Measurements from ENCODE around the gene RNF5. TPM values are rescaled to one million over a fixed set of nuclear protein-coding genes. Genes with fewer than 3 reads are reported as not detected.
A peak's percentile ranks its signal among the peaks of the same experiment; 100 is the strongest.

The RNF5 gene
- total and polyA plus RNA-seq, 10 of the 15 experiments (the other 5 are each of a cell fraction or from before 2014, with no cell fraction given): 31.4 to 114 (median 62.8) TPM

DNA sequence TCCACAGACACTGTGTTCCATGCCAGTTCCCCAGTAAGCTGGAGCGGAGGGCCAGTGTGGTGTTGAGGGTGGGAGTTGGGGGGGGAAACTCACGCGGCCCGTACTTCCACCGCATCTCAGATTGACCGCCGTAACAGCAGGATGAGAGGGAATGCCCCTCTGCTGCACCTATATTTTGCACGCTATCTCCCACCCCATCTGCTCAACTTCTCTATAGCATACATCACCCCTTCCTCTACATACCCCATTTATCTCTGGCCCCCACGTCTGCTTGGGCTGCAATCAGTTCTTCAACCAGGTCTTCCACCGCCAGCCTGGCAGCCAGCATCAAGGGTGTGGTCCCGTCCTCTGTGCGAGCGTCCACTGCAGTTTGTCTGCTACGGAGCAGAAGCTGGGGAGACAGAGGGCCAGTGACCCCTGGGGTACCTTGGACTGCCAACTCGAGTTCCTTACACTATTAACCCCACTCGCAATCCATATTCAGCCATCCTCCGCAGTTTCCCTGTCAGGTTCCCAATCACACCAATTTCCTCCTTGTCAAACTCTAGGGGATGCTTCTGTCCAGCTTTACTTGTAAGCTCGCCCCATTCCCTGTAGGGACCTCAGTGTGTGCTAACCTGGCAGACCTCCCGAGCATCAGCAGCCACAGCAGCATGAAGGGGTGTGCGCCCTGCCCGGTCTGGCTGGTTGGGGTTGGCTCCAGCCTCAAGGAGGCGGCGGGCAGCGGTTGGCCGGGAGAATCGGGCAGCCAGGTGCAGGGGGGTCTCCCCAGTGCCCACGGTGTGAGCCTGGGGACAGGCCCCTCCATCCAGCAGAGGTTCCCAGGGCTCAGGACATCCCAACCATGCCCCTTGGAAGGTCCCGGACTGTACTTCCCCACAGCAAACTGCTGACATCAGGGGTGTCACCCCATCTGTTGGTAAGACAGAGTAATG lies 18.7 kb downstream of the RNF5 start:
- H3K79me2 ChIP-seq (ENCODE audit: control insufficient read depth, insufficient read depth, low read length): peaks cover 16% of the 10 kb centered on the region
- FAIRE-seq (no peak), ATAC-seq (no peak), DNase-seq (ENCODE audit: low read depth, low spot score) (no peak)
- peaks cover 26% of the 10 kb centered on the region for H3K4me1 ChIP-seq (ENCODE audit: control insufficient read depth, insufficient read depth, low read length)
- H3K9me3 ChIP-seq (replicated peaks; ENCODE audit: control insufficient read depth, insufficient read depth, low read length): no peaks in the 10 kb centered on the region
- no TSS peak for BruUV-seq (replicated peaks)
- peak overlapping the region; percentile 79 for H3K4me2 ChIP-seq (ENCODE audit: control insufficient read depth, insufficient read depth)
- H3K9ac ChIP-seq (ENCODE audit: control insufficient read depth, insufficient read depth, low read length): peak overlapping the region; percentile 100
- TF ChIP-seq, protein P1, sequence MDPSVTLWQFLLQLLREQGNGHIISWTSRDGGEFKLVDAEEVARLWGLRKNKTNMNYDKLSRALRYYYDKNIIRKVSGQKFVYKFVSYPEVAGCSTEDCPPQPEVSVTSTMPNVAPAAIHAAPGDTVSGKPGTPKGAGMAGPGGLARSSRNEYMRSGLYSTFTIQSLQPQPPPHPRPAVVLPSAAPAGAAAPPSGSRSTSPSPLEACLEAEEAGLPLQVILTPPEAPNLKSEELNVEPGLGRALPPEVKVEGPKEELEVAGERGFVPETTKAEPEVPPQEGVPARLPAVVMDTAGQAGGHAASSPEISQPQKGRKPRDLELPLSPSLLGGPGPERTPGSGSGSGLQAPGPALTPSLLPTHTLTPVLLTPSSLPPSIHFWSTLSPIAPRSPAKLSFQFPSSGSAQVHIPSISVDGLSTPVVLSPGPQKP (IDR thresholded peaks at IDR 0.05; ENCODE audit: low read depth, low read length): no peak
- peak in 1 of 3 experiments; percentile 27; a peak in 1 of 6 replicates for TF ChIP-seq CTCF (IDR thresholded peaks at IDR 0.05 in 2 of 3, conservative IDR thresholded peaks at IDR 0.05 in 1 of 3; ENCODE audit: control insufficient read depth in 2 of 3, extremely low read depth in 1 of 3, insufficient read depth in 1 of 3, low read depth in 3 of 3, low read length in 3 of 3)
- peak; percentile 0; the same call in 1 of the 2 replicates for TF ChIP-seq ATF7 (IDR thresholded peaks at IDR 0.05; ENCODE audit: low read depth)
- peak; percentile 13; the same call in 1 of the 2 replicates for TF ChIP-seq SMC3 (IDR thresholded peaks at IDR 0.05; ENCODE audit: borderline replicate concordance, low read length)
- peak; percentile 23; the same call in 1 of the 2 replicates for TF ChIP-seq SMARCA5 (IDR thresholded peaks at IDR 0.05)
- peak; percentile 6; the same call in 1 of the 2 replicates for TF ChIP-seq RAD21 (IDR thresholded peaks at IDR 0.05; ENCODE audit: insufficient read depth, low read depth, low read length)
- no peak for TF ChIP-seq RAD51 (IDR thresholded peaks at IDR 0.05)
- TF ChIP-seq IKZF1 (conservative IDR thresholded peaks at IDR 0.05): peak; percentile 63
- 0 out of 4 replicates have a peak, but pooled peaks of 1 of the 2 experiments have one; percentile 3 for TF ChIP-seq EP300 (IDR thresholded peaks at IDR 0.05; ENCODE audit: borderline replicate concordance in 1 of 2, control insufficient read depth in 1 of 2, low read depth in 2 of 2, low read length in 2 of 2)
- TF ChIP-seq, protein P2, sequence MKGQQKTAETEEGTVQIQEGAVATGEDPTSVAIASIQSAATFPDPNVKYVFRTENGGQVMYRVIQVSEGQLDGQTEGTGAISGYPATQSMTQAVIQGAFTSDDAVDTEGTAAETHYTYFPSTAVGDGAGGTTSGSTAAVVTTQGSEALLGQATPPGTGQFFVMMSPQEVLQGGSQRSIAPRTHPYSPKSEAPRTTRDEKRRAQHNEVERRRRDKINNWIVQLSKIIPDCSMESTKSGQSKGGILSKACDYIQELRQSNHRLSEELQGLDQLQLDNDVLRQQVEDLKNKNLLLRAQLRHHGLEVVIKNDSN (IDR thresholded peaks at IDR 0.05; ENCODE audit: borderline replicate concordance, extremely low read length, insufficient read depth, low read depth, low read length): no peak
- TF ChIP-seq EED (IDR thresholded peaks at IDR 0.05; ENCODE audit: low read depth): peak; percentile 43; the same call in 1 of the 2 replicates
- TF ChIP-seq RELA (IDR thresholded peaks at IDR 0.05; ENCODE audit: borderline replicate concordance, partially characterized antibody): peak; percentile 35
- no peak for TF ChIP-seq ZNF274 (IDR thresholded peaks at IDR 0.05; ENCODE audit: insufficient read depth, insufficient read length)
- in situ Hi-C loops (cut with MboI): no loop called here
- peak overlapping the region; percentile 76 for H3K4me3 ChIP-seq
- peak overlapping the region; percentile 99 for H3K27ac ChIP-seq (ENCODE audit: control insufficient read depth, insufficient read depth)
- peak overlapping the region; percentile 84 for H2AFZ ChIP-seq (ENCODE audit: control insufficient read depth, low read depth, low read length)
- ChIA-PET RAD21 (ENCODE audit: unreplicated experiment) (interaction anchor here (1.8 kb wide), 1 partner anchor 68 kb away, joined by 6 read pairs; no protein-coding TSS in a partner anchor), CTCF (interaction anchor here (0.6 to 1.5 kb wide), 6 partner anchors 18 to 201 kb away, joined by 3 to 4 read pairs (median 3); no protein-coding TSS in a partner anchor), POLR2A (interaction anchor here (0.5 to 1.6 kb wide), 9 partner anchors 8 to 1215 kb away, joined by 3 to 6 read pairs (median 5); partner anchors contain the start of genes AGPAT1, ATF6B and PSMB8), SMC1A (ENCODE audit: uncharacterized antibody, unreplicated experiment) (interaction anchor here (0.6 to 1.1 kb wide), 4 partner anchors 11 to 589 kb away, joined by 3 to 4 read pairs (median 3); no protein-coding TSS in a partner anchor)
- no peaks in the 10 kb centered on the region for H3K36me3 ChIP-seq (ENCODE audit: control insufficient read depth in 2 of 2, insufficient read depth in 2 of 2, low read length in 1 of 2)
- 21% methylated on average over 28 of the region's 28 CpGs for WGBS (ENCODE audit: insufficient coverage, insufficient replicate concordance, low lambda C conversion rate, missing lambda C conversion rate)
- no peaks in the 10 kb centered on the region for H3K27me3 ChIP-seq (replicated peaks in 1 of 2; ENCODE audit: control insufficient read depth in 2 of 2, insufficient read depth in 2 of 2, low read length in 1 of 2)
- intact Hi-C loops (cut with micrococcal nuclease; ENCODE audit: unreplicated experiment): loop anchor here (5.0 kb wide), 1 partner anchor 40 kb away; no protein-coding TSS in a partner anchor
- no peaks in the 10 kb centered on the region for H4K20me1 ChIP-seq (ENCODE audit: control insufficient read depth, insufficient read depth)

Measured in GM12878 (cell line).